ENCODE measurements around the gene GRPEL1. TPM values are rescaled to one million over a fixed set of nuclear protein-coding genes. Genes with fewer than 3 reads are reported as not detected.

Gene GRPEL1
- total and polyA plus RNA-seq, 11 donors = 38.6 to 70.8 (median 55.4) TPM

DNA sequence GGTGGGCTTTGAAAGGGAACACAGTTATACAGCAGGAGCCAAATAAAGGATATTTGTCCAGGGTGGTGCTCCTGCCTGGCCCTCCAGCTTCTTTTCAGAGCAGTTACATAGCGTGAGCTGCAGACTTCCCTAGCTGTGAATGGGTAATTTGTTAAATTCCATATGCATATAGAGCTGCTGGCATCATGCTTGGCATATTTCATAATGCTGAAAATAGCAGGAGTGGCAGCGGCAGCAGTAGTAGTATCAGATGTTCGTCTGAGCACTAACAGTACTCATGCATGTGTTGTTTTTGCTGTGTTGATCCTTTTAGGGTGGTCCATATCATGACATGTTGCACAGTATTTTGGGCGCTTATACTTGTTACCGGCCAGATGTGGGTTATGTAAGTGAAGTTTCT is 58.3 kb downstream of the GRPEL1 start:
- no peak overlapping the region for H3K4me3 ChIP-seq
- H3K36me3 ChIP-seq = peaks cover 0 to 99% (median 85%) of the 10 kb centered on the region in 9 donors
- TF ChIP-seq POLR2A (IDR thresholded peaks at IDR 0.05) (no peak), CTCF (IDR thresholded peaks at IDR 0.05) (no peak)
- WGBS, 4 donors = 50 to 71% (median 65%) methylated on average over 5 of the region's 5 CpGs
- peak overlapping the region in 2 of 12 donors; percentile 35 to 36 for H3K27ac ChIP-seq
- intact Hi-C loops (cut with DNase I) = no loop called here
- no peaks in the 10 kb centered on the region for H3K9me3 ChIP-seq
- ATAC-seq (peak; percentile 14 to 74 (median 60)), DNase-seq (no peak)
- H3K4me1 ChIP-seq = peaks cover 0 to 11% (median 3%) of the 10 kb centered on the region in 12 donors
- no peaks in the 10 kb centered on the region for H3K27me3 ChIP-seq

Other genes with a start within 250 kb of the GRPEL1 start
- gene TBC1D14, start 158.2 kb downstream of the GRPEL1 start, total RNA-seq = 10 to 100 TPM; 31.3 to 51.0 (median 34.5) TPM
- 10 to 100 TPM in 1 of 2 donors, 1 to 10 TPM in 1; 9.8 to 32.0 TPM for gene TBC1D14, start 158.2 kb downstream of the GRPEL1 start, polyA plus RNA-seq
- 10 to 100 TPM; 24.5 to 40.2 (median 30.8) TPM for gene TADA2B, start 24.7 kb downstream of the GRPEL1 start, total RNA-seq
- gene TADA2B, start 24.7 kb downstream of the GRPEL1 start, polyA plus RNA-seq = 10 to 100 TPM; 15.3 to 31.9 TPM
- 1 to 10 TPM; 1.7 to 5.5 (median 3.2) TPM for gene SORCS2, start 124.5 kb upstream of the GRPEL1 start, total RNA-seq
- under 1 TPM; 0.28 to 0.50 TPM for gene SORCS2, start 124.5 kb upstream of the GRPEL1 start, polyA plus RNA-seq